Measurements from ENCODE around the gene SMIM7. TPM values are rescaled to one million over a fixed set of nuclear protein-coding genes. Genes with fewer than 3 reads are reported as not detected.

SMIM7 gene
- total RNA-seq, 4 donors from 2014 or later, result 72.6 to 135 (median 95.9) TPM

DNA sequence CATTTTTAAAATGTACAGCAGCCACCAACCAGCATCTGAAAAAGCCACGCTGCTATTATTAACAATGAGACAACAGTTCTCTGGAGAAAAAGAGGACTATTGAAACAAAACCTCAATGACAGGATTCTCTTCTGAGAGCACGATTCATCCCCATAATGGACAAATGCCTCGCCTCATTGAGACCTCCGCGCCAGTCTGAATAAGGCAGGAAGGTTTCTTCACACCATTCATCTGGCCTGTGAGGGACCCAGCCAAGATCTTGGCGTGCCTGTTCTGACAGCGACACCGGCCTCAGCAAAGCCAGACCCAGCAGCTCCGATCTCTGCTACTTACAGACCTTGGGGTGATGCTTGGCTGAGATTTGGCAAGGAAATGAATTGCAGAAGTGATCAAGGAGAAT, 14.8 kb downstream of the SMIM7 start:
- no peak for TF ChIP-seq POLR2A (IDR thresholded peaks at IDR 0.05)
- TF ChIP-seq, protein P1, sequence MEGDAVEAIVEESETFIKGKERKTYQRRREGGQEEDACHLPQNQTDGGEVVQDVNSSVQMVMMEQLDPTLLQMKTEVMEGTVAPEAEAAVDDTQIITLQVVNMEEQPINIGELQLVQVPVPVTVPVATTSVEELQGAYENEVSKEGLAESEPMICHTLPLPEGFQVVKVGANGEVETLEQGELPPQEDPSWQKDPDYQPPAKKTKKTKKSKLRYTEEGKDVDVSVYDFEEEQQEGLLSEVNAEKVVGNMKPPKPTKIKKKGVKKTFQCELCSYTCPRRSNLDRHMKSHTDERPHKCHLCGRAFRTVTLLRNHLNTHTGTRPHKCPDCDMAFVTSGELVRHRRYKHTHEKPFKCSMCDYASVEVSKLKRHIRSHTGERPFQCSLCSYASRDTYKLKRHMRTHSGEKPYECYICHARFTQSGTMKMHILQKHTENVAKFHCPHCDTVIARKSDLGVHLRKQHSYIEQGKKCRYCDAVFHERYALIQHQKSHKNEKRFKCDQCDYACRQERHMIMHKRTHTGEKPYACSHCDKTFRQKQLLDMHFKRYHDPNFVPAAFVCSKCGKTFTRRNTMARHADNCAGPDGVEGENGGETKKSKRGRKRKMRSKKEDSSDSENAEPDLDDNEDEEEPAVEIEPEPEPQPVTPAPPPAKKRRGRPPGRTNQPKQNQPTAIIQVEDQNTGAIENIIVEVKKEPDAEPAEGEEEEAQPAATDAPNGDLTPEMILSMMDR (IDR thresholded peaks at IDR 0.05), result no peak
- peaks cover 0 to 87% (median 0%) of the 10 kb centered on the region in 3 donors for H3K36me3 ChIP-seq
- no peaks in the 10 kb centered on the region for H3K27me3 ChIP-seq

DNA sequence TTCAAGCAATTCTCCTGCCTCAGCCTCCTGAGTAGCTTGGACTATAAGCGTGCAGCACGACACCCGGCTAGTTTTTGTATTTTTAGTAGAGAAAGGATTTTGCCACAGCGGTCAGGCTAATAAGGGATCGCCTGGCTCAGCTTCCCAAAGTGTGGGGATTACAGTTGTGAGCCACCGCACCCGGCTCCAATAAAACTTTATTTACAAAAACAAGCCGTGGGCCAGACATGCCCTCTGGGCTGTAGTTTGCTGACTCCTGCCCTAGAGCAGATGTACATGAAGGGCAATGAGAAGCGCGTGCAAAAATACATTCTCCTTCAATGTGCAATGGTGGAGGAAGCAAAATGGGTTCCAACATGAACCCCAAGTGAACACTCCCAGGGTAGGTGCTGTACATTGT, 18.2 kb downstream of the SMIM7 start:
- Histone ChIP-seq H3K4me3 (no peak overlapping the region), H3K9me3 (no peaks in the 10 kb centered on the region), H3K27ac (no peak overlapping the region), H3K27me3 (no peaks in the 10 kb centered on the region), H3K36me3 (peaks cover 0 to 86% (median 0%) of the 10 kb centered on the region in 3 donors), H3K4me1 (no peaks in the 10 kb centered on the region)
- no peak for TF ChIP-seq POLR2A (IDR thresholded peaks at IDR 0.05)
- TF ChIP-seq, protein P1 (IDR thresholded peaks at IDR 0.05), result no peak
- DNase-seq, result no peak

More for the DNA sequence above, 14.8 kb downstream of the SMIM7 start:
- Histone ChIP-seq H3K27ac (no peak overlapping the region), H3K4me1 (peaks cover 0 to 2% (median 0%) of the 10 kb centered on the region in 4 donors), H3K4me3 (no peak overlapping the region), H3K9me3 (no peaks in the 10 kb centered on the region)
- DNase-seq, result no peak

DNA sequence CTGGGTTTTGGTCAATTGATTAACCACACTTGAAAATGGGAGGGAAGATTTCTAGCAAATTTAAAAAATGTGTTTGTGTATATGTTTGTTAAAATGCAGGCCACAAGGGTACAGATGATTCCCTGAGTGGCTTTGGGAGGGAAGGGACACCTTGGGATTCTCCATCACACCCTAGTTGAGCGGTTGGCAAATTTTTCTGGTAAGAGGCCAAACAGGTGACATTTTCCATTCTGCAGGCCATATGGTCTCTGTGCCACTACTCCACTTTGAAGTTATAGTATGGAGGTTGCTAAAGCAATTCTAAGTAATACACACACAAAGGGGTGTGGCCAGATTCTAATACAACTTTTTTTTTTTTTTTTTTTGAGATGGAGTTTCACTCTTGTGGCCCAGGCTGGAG, 19.0 kb downstream of the SMIM7 start:
- no peaks in the 10 kb centered on the region for H3K27me3 ChIP-seq
- TF ChIP-seq, protein P1 (IDR thresholded peaks at IDR 0.05), result no peak
- no peak for TF ChIP-seq POLR2A (IDR thresholded peaks at IDR 0.05)
- no peaks in the 10 kb centered on the region for H3K9me3 ChIP-seq
- no peak overlapping the region for H3K27ac ChIP-seq
- peaks cover 0 to 79% (median 0%) of the 10 kb centered on the region in 3 donors for H3K36me3 ChIP-seq
- H3K4me3 ChIP-seq, result no peak overlapping the region
- DNase-seq, result no peak
- H3K4me1 ChIP-seq, result no peaks in the 10 kb centered on the region

DNA sequence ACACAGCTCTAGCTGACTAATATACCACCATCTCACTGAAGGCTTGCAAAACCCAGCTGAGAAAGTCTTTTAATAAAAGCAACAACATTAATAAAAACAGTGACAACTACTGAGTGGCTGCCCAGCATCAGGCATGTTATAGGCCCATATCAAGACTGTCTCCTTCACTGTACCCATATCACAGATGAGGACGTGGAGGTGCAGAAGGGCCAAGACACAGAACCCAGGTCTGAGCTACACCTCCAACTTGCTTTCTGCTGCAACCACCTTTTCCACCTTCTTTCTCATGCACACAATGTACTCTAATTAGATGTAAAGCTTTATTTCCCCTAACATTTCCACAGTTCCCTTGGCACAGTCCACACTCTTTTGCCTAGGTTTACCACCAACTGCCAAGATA, 21.3 kb downstream of the SMIM7 start:
- H3K9me3 ChIP-seq, result no peaks in the 10 kb centered on the region
- TF ChIP-seq POLR2A (IDR thresholded peaks at IDR 0.05), result no peak
- TF ChIP-seq, protein P1 (IDR thresholded peaks at IDR 0.05), result no peak
- DNase-seq, result no peak
- H3K27me3 ChIP-seq, result no peaks in the 10 kb centered on the region
- peaks cover 0 to 57% (median 0%) of the 10 kb centered on the region in 3 donors for H3K36me3 ChIP-seq
- no peak overlapping the region for H3K4me3 ChIP-seq
- H3K4me1 ChIP-seq, result no peaks in the 10 kb centered on the region
- H3K27ac ChIP-seq, result no peak overlapping the region

DNA sequence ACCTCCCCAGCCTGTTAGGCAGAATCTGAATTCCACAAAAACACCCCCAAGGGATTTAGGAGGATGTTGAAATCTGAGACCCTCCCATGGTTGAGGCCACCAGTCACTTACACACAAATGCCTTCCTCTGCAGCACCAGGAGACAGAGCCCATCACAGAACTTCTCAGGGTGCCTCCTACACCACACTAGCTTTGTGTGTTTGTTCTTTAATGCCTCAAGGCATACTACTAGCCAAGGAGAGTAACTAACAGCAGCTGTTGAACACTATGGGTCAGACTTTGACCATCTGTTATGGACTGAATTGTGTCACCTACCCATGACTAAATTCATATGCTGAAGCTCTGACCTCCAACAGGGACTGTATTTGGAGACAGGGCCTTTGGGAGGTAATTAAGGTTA, 22.4 kb downstream of the SMIM7 start:
- H3K4me1 ChIP-seq, result no peaks in the 10 kb centered on the region
- no peak overlapping the region for H3K4me3 ChIP-seq
- H3K9me3 ChIP-seq, result no peaks in the 10 kb centered on the region
- TF ChIP-seq, protein P1 (IDR thresholded peaks at IDR 0.05), result no peak
- TF ChIP-seq POLR2A (IDR thresholded peaks at IDR 0.05), result no peak
- H3K27ac ChIP-seq, result no peak overlapping the region
- H3K27me3 ChIP-seq, result no peaks in the 10 kb centered on the region
- no peak for DNase-seq
- peaks cover 0 to 56% (median 0%) of the 10 kb centered on the region in 3 donors for H3K36me3 ChIP-seq

DNA sequence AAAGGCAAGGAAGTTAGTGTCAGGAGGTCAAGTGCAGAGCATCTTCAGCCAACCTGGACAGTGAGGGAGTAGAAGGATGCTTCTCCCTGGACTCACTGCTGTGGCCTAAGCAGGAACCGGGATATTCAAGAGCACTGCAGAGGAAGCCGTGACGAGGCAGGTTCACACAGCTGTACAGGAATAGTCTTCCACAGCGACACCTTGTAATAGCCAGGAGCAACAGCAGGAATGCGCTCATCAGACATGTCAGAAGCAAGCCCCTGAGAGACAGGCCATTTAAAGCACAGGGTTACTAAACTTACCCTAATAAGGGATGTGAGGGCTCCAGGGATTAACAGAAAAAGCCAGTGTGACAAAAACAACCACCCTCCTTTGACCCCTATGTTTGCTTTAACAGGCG, 28.5 kb downstream of the SMIM7 start:
- DNase-seq, result no peak

More for the DNA sequence above, 28.5 kb downstream of the SMIM7 start:
- H3K9me3 ChIP-seq, result no peaks in the 10 kb centered on the region
- H3K27me3 ChIP-seq, result no peaks in the 10 kb centered on the region
- no peak overlapping the region for H3K27ac ChIP-seq
- peaks cover 0 to 19% (median 10%) of the 10 kb centered on the region in 4 donors for H3K4me1 ChIP-seq
- no peak overlapping the region for H3K4me3 ChIP-seq
- peaks cover 0 to 26% (median 0%) of the 10 kb centered on the region in 3 donors for H3K36me3 ChIP-seq
- no peak for TF ChIP-seq POLR2A (IDR thresholded peaks at IDR 0.05)
- TF ChIP-seq, protein P1 (IDR thresholded peaks at IDR 0.05), result no peak
